HepG2 (cell line): ENCODE data around the gene VPS37D. TPM values are rescaled to one million over a fixed set of nuclear protein-coding genes. Genes with fewer than 3 reads are reported as not detected.

Source experiments
- FOSL1 ChIP-seq: sonication (generic); formaldehyde crosslinking; IDR thresholded peaks from 2 replicates; pipeline ENCODE4 v1.9.0; 2021; ENCODE audit warnings: missing genetic modification reagents, borderline replicate concordance
- KDM1A ChIP-seq: IDR thresholded peaks from 2 replicates; pipeline ENCODE4 v1.6.1; 2016; ENCODE audit warnings: missing compliant biosample characterization
- MYPOP ChIP-seq: sonication (generic); formaldehyde crosslinking; IDR thresholded peaks from 2 replicates; pipeline ENCODE4 v1.8.1; 2023; ENCODE audit warnings: mild to moderate bottlenecking, moderate library complexity, missing genetic modification reagents
- RORA ChIP-seq: sonication (generic); formaldehyde crosslinking; IDR thresholded peaks from 2 replicates; pipeline ENCODE4 v1.5.0; 2020; ENCODE audit warnings: mild to moderate bottlenecking, missing genetic modification reagents, moderate library complexity
- RXRA ChIP-seq: sonication (generic); formaldehyde crosslinking; IDR thresholded peaks from 2 replicates; pipeline ENCODE4 v1.5.1; 2020; ENCODE audit warnings: missing genetic modification reagents
- SP5 ChIP-seq: IDR thresholded peaks from 2 replicates; pipeline ENCODE4 v1.6.1; 2016; ENCODE audit warnings: low read depth, borderline replicate concordance
- TSC22D2 ChIP-seq: sonication (generic); formaldehyde crosslinking; IDR thresholded peaks from 2 replicates; pipeline ENCODE4 v1.5.1; 2020; ENCODE audit warnings: missing genetic modification reagents, mild to moderate bottlenecking, borderline replicate concordance
- ZBTB42 ChIP-seq: sonication (generic); formaldehyde crosslinking; IDR thresholded peaks from 2 replicates; pipeline ENCODE4 v1.5.0; 2020; ENCODE audit warnings: mild to moderate bottlenecking, missing genetic modification reagents
- ZKSCAN5 ChIP-seq: sonication (generic); formaldehyde crosslinking; IDR thresholded peaks from 2 replicates; pipeline ENCODE4 v1.5.1; 2020; ENCODE audit warnings: mild to moderate bottlenecking, missing genetic modification reagents
- ZNF3 ChIP-seq: IDR thresholded peaks from 2 replicates; pipeline ENCODE4 v1.7.0; 2017; ENCODE audit warnings: inconsistent platforms
- ZNF790 ChIP-seq: sonication (generic); formaldehyde crosslinking; IDR thresholded peaks from 2 replicates; pipeline ENCODE4 v1.8.0; 2022; ENCODE audit warnings: missing genetic modification reagents, mild to moderate bottlenecking, borderline replicate concordance
- ZNF839 ChIP-seq: sonication (generic); formaldehyde crosslinking; IDR thresholded peaks from 2 replicates; pipeline ENCODE4 v1.4.0; 2020; ENCODE audit warnings: missing genetic modification reagents, mild to moderate bottlenecking, borderline replicate concordance
- ZNF850 ChIP-seq: sonication (generic); formaldehyde crosslinking; conservative IDR thresholded peaks from 2 replicates; pipeline ENCODE4 v1.9.0; 2021; ENCODE audit warnings: mild to moderate bottlenecking, missing genetic modification reagents
- ZSCAN9 ChIP-seq: IDR thresholded peaks from 2 replicates; pipeline ENCODE4 v1.6.1; 2016; ENCODE audit warnings: borderline replicate concordance
- polyA plus RNA-seq, 8 experiments: library from polyadenylated mRNA; depleted of rRNA in 3 of 8; stranded (reverse) in 7 of 8; unstranded in 1 of 8; fragments of >200 nt; fragmentation: Illumina TruSeq in 4 of 8; extraction: Trizol in 4 of 8; gene quantifications; 2 replicates each; pipeline versions ENCODE4 v1.2.1 to v1.2.3, GENCODE V29; 2011 to 2016; ENCODE audit warnings: low read depth in 4 of 8, missing spikeins in 1 of 8, mixed read lengths in 1 of 8; ENCODE audit not compliant: insufficient read depth in 1 of 8
- total RNA-seq, 5 experiments: library from RNA; depleted of rRNA; stranded (reverse); fragments of >200 nt; fragmentation: Illumina TruSeq; extraction: Trizol; gene quantifications; 2 replicates each; pipeline ENCODE4 v1.2.3, GENCODE V29; 2016; ENCODE audit warnings: low read depth in 1 of 5
- TF ChIP-seq, protein P1 (sequence below): sonication (generic); formaldehyde crosslinking; IDR thresholded peaks from 2 replicates; pipeline ENCODE4 v1.4.0; 2020; ENCODE audit warnings: mild to moderate bottlenecking, missing genetic modification reagents
- TF ChIP-seq, protein P2 (sequence below): sonication (generic); formaldehyde crosslinking; IDR thresholded peaks from 2 replicates; pipeline ENCODE4 v1.5.0; 2020; ENCODE audit warnings: mild to moderate bottlenecking, missing genetic modification reagents
- TF ChIP-seq, protein P3 (sequence below): IDR thresholded peaks from 2 replicates; pipeline ENCODE4 v1.6.1; 2018; ENCODE audit warnings: missing genetic modification reagents, mild to moderate bottlenecking, missing compliant biosample characterization
- TF ChIP-seq, protein P4 (sequence below): sonication (generic); formaldehyde crosslinking; IDR thresholded peaks from 2 replicates; pipeline ENCODE4 v1.4.0; 2020; ENCODE audit warnings: missing genetic modification reagents, borderline replicate concordance
- TF ChIP-seq, protein P5 (sequence below): sonication (generic); formaldehyde crosslinking; IDR thresholded peaks from 2 replicates; pipeline ENCODE4 v1.4.0; 2020; ENCODE audit warnings: missing genetic modification reagents

Gene VPS37D
- total and polyA plus RNA-seq, 2 of the 13 experiments (the other 11 are each of a cell fraction or from before 2014, with no cell fraction given): 3.8 to 6.3 TPM

- TF ChIP-seq, protein P1, sequence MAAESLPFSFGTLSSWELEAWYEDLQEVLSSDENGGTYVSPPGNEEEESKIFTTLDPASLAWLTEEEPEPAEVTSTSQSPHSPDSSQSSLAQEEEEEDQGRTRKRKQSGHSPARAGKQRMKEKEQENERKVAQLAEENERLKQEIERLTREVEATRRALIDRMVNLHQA (CRISPR knock-in tag): no peak
- TF ChIP-seq ZBTB42 (no peak), FOSL1 (CRISPR knock-in tag) (0 out of 2 replicates have a peak, but pooled peaks have one; percentile 12), ZKSCAN5 (no peak), ZNF3 (no peak), ZNF790 (CRISPR knock-in tag) (no peak; the same call in 1 of the 2 replicates), TSC22D2 (CRISPR knock-in tag) (no peak), RORA (no peak), ZNF850 (CRISPR knock-in tag) (0 out of 2 replicates have a peak, but pooled peaks have one; percentile 71), RXRA (no peak), SP5 (CRISPR knock-in tag) (no peak), ZNF839 (CRISPR knock-in tag) (no peak), MYPOP (CRISPR knock-in tag) (peak; percentile 56; the same call in 1 of the 2 replicates), KDM1A (CRISPR knock-in tag) (no peak), ZSCAN9 (CRISPR knock-in tag) (peak; percentile 56; the same call in 1 of the 2 replicates)
- TF ChIP-seq, protein P2, sequence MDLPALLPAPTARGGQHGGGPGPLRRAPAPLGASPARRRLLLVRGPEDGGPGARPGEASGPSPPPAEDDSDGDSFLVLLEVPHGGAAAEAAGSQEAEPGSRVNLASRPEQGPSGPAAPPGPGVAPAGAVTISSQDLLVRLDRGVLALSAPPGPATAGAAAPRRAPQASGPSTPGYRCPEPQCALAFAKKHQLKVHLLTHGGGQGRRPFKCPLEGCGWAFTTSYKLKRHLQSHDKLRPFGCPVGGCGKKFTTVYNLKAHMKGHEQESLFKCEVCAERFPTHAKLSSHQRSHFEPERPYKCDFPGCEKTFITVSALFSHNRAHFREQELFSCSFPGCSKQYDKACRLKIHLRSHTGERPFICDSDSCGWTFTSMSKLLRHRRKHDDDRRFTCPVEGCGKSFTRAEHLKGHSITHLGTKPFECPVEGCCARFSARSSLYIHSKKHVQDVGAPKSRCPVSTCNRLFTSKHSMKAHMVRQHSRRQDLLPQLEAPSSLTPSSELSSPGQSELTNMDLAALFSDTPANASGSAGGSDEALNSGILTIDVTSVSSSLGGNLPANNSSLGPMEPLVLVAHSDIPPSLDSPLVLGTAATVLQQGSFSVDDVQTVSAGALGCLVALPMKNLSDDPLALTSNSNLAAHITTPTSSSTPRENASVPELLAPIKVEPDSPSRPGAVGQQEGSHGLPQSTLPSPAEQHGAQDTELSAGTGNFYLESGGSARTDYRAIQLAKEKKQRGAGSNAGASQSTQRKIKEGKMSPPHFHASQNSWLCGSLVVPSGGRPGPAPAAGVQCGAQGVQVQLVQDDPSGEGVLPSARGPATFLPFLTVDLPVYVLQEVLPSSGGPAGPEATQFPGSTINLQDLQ (CRISPR knock-in tag): peak; percentile 21; the same call in 1 of the 2 replicates
- TF ChIP-seq, protein P3, sequence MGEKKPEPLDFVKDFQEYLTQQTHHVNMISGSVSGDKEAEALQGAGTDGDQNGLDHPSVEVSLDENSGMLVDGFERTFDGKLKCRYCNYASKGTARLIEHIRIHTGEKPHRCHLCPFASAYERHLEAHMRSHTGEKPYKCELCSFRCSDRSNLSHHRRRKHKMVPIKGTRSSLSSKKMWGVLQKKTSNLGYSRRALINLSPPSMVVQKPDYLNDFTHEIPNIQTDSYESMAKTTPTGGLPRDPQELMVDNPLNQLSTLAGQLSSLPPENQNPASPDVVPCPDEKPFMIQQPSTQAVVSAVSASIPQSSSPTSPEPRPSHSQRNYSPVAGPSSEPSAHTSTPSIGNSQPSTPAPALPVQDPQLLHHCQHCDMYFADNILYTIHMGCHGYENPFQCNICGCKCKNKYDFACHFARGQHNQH (CRISPR knock-in tag): no peak
- TF ChIP-seq, protein P4, sequence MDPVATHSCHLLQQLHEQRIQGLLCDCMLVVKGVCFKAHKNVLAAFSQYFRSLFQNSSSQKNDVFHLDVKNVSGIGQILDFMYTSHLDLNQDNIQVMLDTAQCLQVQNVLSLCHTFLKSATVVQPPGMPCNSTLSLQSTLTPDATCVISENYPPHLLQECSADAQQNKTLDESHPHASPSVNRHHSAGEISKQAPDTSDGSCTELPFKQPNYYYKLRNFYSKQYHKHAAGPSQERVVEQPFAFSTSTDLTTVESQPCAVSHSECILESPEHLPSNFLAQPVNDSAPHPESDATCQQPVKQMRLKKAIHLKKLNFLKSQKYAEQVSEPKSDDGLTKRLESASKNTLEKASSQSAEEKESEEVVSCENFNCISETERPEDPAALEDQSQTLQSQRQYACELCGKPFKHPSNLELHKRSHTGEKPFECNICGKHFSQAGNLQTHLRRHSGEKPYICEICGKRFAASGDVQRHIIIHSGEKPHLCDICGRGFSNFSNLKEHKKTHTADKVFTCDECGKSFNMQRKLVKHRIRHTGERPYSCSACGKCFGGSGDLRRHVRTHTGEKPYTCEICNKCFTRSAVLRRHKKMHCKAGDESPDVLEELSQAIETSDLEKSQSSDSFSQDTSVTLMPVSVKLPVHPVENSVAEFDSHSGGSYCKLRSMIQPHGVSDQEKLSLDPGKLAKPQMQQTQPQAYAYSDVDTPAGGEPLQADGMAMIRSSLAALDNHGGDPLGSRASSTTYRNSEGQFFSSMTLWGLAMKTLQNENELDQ (CRISPR knock-in tag): no peak
- TF ChIP-seq, protein P5, sequence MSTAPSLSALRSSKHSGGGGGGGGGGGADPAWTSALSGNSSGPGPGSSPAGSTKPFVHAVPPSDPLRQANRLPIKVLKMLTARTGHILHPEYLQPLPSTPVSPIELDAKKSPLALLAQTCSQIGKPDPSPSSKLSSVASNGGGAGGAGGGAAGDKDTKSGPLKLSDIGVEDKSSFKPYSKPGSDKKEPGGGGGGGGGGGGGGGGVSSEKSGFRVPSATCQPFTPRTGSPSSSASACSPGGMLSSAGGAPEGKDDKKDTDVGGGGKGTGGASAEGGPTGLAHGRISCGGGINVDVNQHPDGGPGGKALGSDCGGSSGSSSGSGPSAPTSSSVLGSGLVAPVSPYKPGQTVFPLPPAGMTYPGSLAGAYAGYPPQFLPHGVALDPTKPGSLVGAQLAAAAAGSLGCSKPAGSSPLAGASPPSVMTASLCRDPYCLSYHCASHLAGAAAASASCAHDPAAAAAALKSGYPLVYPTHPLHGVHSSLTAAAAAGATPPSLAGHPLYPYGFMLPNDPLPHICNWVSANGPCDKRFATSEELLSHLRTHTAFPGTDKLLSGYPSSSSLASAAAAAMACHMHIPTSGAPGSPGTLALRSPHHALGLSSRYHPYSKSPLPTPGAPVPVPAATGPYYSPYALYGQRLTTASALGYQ: no peak
These were observed 43.6 kb upstream of the VPS37D start, which contains the start of gene MLXIPL (continued) for GRCh38 chr7:73623798-73624668.
